Pons (tissue), 1 donor: ENCODE measurements around the gene OPRD1.
"Not testable (repeated sequence)": the region's sequence is repeated elsewhere in the genome, so short reads cannot be mapped to it uniquely, and the experiment has no call there.

ENCODE experiments used
- DNase-seq: peaks from one replicate; pipeline ENCODE4 v3.0.0-alpha.2; 2016; ENCODE audit warnings: low spot score

OPRD1 gene

GRCh38 chr1:28801461-28801860, 10.5 kb upstream of the OPRD1 start:
- no peak for DNase-seq

DNA sequence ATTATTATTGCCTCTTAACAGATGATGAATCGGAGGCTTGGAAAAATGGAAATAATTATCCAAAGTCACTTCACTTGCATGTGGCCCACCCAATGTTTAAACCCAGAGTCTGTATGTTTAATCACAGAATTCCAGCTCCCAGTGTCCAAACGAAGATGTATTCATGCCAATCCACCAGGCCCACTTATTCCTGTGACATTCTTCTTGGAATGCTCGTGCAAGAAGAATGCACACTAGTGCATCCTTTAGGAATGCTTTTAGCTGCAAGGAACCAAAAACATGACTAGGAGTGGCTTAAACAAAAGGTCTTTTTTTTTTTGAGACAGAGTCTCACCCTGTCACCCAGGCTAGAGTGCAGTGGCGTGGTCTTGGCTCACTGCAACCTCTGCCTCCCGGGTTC, 8.9 kb upstream of the OPRD1 start:
- DNase-seq: no peak

DNA sequence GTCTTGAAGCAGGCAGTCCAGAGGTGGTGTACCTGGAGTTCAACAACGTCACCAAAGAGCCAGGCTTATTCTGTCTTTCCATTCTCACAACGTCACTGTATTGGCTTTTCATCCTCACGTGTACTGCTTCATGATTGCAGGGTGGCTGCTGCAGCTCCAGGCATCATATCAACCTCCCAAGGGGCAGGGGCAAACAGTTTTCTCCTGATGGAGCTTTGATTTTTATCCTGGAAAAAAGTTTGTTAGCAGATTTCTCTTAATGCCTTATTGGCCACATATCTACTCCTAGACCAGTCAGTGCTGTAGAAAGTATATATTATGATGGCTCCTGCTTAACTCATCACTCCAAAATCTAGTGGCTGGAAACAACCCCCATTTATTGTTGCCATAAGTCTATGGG, 8.3 kb upstream of the OPRD1 start:
- DNase-seq: no peak

- no peak for DNase-seq
These were observed 7.9 kb upstream of the OPRD1 start for GRCh38 chr1:28804071-28804470.

- DNase-seq: no peak
These were observed 4.9 kb upstream of the OPRD1 start for GRCh38 chr1:28807046-28807445.

DNA sequence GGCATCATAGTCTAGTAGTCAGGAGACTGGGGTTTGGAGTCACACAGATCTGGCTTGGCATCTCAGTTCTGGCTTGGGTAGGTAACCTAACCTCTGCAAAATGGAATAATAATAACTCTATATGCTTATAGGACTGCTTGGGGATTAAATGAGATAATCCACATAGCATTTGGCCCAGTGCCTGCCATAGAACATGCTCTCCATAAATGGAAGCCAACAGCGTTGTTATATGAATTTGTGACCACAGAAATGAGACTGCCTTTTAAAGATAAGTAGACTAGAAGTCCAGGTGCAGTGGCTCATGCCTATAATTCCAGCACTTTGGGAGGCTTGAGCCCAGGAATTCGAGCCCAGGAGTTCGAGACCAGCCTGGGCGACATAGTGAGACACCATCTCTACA, 4.0 kb upstream of the OPRD1 start:
- no peak for DNase-seq

DNA sequence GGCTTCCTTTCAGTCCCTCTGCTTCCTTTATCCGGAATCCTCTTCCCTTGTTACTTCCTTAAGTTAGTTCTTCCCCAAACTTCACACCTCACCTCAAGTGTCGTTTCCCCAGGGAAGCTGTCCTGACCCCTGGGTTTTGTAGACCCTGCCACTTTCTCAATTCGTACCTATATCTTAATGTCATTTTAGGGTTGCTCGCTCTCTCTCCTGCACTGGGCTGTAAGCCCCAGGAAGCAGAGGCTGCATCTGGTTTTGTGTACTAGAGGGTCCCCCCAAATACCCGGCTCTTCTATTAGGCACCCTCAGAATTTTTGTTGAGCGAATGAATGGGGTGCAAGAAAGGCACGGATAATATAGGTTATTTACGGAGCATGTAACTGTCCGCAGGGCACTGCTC, 603 bp upstream of the OPRD1 start:
- DNase-seq: no peak

DNA sequence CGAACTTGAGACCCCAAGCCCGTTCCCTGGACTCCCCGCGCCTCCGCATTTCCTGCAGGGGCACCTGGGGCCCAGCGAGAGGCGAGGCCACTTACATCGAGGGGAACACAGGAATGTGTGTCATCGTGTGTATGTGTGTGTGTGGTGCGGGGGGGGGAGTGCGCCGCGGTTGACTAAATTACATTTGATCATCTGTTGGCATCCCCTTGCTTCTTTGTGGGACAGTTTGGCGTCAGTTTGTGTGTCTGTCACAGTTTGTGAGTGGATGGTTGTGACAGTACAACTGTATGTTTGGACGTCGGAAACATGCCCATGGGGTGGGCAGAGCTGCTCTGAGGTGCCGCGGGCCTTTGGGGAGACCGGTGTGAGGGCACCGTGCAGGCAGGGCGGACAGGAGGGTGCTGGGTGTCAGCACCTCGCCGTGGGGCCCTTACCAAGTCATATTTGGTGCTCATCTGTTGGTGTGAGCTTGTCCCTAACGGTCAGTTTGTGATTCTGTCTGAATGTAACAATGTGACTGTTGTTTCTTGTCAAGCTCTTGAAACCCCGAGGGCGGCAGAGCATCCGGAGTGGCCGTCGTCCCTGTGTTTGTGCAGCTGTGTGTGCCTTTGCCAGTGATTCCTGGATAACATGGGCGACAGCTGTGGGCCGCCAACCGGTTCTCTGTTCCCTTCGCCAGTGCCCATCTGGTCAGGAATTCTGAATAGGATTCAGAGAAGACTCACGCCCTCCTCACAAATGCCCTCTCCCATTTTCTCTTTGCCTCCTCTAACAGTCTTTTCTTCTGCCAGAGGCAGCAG, 899 bp downstream of the OPRD1 start:
- no peak for DNase-seq

- DNase-seq: no peak
These were observed 2.0 kb downstream of the OPRD1 start for GRCh38 chr1:28813931-28814465.

DNA sequence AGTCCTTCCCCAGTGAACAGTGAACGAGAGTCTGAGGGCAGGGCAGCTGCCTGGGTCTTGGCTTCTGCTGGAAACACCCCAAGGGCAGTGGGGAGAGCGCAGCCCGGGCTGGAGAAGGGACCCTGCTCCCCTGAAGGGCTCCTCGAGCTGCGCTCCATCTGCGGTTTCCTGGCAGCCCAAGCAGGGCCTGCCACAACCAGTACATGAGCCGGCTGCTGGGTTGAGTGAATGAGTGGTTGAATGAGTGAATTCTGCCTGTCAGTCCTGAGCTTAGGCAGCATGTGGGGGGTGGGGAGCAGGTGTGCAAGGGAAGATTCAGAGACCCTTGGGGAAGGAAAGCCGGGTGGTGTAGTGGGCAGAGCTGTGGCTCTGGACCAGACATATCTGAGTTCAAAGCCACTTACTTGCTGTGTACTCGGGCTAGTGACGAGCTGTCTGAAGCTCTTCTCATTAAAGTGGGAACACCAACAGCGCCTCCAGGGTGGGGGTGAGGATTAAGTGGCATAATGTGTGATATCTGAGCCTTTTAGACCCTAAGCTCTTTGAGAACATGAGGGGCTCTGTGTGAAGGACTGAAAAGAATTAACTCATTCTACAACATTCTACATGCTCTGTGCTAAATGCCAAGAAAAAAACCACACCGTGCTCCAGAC, 3.7 kb downstream of the OPRD1 start:
- no peak for DNase-seq

- no peak for DNase-seq
These were observed 5.2 kb downstream of the OPRD1 start for GRCh38 chr1:28817133-28817532.

GRCh38 chr1:28819020-28819419, 7.0 kb downstream of the OPRD1 start:
- no peak for DNase-seq

GRCh38 chr1:28822799-28823198, 10.8 kb downstream of the OPRD1 start:
- DNase-seq: no peak

DNA sequence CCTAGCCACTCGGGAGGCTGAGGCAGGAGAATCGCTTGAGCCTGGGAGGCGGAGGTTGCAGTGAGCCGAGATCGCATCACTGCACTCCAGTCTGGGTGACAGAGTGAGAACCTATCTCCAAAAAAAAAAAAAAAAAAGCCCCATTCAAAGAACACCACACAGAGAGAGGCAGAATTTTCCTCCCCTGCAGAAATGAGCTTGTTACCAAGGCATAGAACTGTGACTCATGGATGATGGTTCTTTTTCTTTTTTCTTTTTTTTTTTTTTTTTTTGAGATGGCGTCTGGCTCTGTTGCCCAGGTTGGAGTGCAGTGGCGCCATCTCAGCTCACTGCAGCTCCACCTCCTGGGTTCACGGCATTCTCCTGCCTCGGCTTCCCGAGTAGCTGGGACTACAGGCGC, 12.1 kb downstream of the OPRD1 start:
- not testable (repeated sequence) for DNase-seq

DNA sequence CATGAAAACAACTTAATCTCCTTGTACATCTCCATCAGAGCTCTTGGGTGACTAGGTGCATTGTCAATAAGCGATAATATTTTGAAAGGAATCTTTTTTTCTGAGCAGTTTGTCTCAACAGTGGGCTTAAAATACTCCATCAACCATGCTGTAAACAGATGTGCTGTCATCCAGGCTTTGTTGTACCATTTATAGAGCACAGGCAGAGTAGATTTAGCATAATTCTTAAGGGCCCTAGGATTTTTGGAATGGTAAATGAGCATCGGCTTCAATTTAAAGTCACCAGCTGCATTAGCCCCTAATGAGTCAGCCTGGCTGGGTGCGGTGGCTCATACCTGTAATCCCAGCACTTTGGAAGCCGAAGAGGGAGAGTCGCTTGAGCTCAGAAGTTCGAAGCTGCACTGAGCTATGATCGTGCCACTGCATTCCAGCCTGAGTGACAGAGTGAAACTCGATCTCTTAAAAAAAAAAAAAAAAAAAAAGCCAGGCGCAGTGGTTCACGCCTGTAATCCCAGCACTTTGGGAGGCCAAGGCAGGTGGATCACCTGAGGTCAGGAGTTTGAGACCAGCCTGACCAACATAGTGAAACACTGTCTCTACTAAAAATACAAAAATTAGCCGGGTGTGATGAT, 16.4 kb downstream of the OPRD1 start:
- not testable (repeated sequence) for DNase-seq

GRCh38 chr1:28830814-28831213, 18.8 kb downstream of the OPRD1 start:
- no peak for DNase-seq

DNA sequence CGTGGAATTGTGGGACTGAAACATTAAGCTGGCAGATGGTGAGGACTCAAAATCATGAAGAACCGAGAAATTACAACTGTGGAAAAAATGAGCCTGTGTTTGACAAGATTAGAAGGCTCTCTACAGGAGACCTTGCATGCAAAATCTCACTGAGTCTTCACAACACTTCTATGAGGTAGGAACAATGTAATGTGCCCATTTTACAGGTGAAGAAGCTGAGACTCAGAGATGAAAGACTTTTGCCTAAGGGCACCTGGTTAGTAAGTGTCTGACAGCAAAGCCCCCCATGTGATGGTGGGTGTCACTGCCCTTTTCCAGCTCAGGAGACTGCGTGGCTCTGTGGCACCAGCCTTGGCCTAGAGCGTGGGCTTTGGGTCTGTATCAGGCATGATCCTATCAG, 21.0 kb downstream of the OPRD1 start:
- no peak for DNase-seq

DNA sequence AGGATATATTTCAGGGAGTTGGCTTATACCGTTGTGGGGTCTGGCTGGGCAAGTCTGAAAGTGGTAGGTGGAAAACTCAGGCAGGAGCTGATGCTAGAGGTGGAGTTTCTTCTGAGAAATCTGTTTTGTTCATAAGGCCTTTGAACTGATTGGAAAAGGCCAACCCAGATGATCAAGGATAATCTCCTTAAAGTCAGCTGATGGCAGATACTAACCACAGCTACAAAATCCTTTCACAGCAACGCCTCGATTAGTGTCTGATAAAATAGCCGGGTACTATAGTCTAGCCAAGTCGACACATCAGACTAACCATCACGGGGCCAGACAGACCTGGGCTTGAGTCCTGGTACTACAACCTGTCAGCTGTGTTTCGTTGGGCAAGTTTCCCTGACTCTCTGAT, 21.4 kb downstream of the OPRD1 start:
- no peak for DNase-seq

DNA sequence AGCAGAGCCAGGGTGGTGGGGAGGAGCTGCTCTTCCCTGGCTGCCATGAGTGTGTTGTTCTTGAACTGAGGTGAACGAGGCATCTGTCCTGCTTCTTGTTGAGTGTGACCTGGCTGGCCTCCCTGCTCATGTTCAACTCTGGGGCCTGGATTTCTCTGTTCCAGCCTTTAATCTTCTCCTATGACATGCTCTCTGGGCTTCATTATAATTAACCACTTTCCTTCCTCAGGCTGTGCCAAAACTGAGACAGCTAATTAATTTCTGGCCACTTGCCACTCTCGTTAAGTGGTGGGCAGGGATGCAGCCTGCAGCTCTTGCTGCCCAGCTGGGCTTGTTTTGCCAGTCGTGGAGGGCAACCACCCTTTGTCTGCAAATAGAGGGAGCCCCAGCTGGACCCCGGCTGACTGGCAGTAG, 23.3 kb downstream of the OPRD1 start:
- no peak for DNase-seq

DNA sequence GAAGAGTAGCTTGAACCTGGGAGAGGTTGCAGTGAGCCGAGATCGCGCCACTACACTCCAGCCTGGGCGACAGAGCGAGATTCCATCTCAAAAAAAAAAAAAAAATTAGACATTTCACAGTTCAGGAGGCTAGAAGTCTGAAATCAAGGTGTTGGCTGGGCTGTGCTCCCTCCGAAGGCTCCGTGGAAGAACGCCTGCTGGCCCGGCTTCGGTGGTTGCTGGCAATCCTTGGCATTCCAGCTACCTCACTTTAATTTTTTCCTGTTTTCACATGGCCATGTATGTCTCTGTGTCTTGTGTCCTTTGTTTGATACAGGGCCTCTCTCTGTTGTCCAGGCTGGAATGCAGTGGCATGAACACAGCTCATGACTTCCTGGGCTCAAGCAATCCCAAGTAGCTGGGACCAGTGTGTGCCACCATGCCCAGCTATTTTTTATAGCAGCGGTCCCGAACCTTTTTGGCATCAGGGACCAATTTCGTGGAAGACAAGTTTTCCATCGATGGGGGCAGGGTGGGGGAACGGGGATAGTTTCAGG, 24.5 kb downstream of the OPRD1 start:
- DNase-seq: no peak

DNA sequence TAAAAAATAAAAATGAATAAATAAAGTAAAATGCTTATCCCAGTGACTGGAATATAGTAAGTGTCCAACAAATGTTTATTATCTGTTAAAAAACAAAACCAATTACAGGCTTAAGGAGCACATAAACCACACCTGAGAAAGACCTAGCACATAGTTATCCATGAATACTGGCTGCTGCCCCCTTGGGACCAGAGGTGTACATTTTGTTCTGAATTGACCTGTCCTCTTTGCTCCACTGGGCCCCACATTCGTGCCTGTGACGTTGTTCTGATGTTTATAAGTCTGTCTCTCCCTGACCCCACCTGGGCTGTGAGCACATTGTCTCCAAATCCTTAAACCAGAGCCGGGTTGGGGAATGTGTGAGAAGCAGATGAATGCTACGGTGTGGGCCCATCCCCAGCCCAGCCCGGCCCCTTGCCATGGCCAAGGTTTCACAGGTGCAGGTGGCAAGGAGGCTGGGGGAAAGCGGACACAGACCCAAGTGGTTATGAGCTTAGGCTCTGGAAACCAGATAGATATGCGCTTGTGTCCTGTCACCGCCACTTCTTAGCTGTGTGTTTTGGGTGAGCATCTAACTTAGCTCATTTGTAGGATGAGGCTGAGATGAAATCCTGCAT, 29.1 kb downstream of the OPRD1 start:
- DNase-seq: no peak

- DNase-seq: no peak
These were observed 34.0 kb downstream of the OPRD1 start for GRCh38 chr1:28845786-28846543.
